HG03520 (cell line): ENCODE results near the gene CD209.
"Not testable (repeated sequence)": the region's sequence is repeated elsewhere in the genome, so short reads cannot be mapped to it uniquely, and the experiment has no call there.

ENCODE experiments used
- ATAC-seq: cut with Tn5 transposase; IDR thresholded peaks from one replicate; pipeline ENCODE4 v1.9.1; 2021; ENCODE audit warnings: mild to moderate bottlenecking, moderate library complexity; ENCODE audit not compliant: unreplicated experiment

The CD209 gene

DNA sequence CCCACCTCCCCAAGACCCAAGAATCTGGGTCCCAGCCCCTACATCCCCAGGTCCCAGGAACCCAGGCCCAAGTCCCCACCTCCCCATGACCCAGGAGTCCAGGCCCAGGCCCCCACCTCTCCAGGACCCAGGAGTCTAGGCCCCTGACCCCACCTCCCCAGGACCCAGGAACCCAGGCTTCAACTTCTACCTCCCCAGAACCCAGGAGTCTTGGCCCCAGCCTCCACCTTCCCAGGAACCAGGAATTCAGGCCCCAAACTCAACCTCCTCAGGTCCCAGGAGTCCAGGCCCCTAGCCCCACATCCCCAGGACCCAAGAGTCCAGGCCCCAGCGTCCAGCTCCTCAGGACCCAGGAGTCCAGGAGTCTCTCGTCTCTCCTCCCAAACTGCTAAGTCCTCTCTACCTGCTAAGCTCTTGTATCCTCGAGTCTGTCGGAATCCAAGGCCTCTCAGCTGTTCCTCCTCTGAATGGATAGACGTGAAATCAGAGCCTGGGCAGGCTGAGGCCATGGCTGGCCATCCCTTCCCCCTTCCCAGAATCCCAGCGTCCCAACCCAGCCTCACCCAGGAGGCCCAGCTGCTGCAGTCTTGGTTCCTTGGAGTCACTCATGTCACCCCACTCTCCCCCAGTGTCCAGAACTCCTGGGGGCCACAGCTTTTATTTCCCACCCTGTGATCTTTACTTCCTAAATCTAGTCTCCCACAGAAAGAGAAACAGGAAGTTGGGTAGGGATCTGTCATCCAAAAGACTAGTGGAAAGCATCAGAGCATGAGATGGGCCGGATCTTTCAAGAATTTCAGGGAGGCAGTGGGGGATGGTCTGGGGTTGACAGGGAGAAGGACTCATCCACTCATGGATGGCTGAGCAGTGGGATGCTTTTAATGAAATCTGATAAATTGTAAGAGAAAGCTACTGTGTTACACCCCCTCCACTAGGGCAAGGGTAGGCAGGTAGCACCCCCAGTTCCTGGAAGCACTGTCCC is at the start of gene CD209:
TSS of gene CD209 (minus strand) at position 632 of the 982 bp plus-strand sequence. CDS start at position 609, 23 bp downstream.
- no peak for ATAC-seq

GRCh38 chr19:7795555-7796161 is 48.3 kb upstream of the CD209 start:
- no peak for ATAC-seq

DNA sequence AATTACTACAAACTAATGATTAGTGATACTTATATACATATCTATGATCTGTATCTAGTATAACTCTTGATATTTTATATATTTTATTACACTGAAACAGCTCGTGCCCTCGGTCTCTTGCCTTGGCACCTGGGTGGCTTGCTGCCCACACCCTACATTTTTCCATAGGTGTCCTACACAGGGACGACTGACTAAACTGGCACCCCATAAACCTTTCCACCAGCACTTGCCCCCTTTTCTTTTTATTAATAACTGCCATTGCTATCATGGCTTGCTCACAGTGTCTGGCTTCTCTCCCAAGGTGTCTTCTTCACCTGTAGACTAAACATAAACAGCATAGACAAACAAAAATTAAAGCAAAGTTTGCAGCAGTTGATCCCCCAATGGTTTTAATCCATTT is 46.2 kb upstream of the CD209 start:
- no peak for ATAC-seq

GRCh38 chr19:7792701-7793100 is 45.4 kb upstream of the CD209 start:
- ATAC-seq, result not testable (repeated sequence)

- no peak for ATAC-seq
Observed at GRCh38 chr19:7792281-7792680, 44.9 kb upstream of the CD209 start.

GRCh38 chr19:7790416-7790815 is 43.1 kb upstream of the CD209 start:
- ATAC-seq, result no peak

DNA sequence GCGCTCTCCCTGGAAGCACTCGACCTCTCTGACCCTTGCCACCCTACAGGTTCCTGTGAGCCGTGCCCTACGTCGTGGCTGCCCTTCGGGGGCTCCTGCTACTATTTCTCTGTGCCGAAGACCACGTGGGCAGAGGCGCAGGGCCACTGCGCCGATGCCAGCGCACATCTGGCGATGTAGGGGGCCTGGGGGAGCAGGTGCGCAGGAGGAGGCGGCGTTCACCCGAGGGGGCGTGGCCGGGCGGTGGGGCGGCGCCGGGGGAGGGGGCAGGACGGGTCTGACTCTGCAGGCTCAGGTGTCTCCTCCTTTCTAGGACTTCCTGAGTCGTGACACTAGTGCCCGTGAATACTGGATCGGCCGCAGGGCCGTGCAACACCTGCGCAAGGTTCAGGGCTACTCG is 42.1 kb upstream of the CD209 start:
- no peak for ATAC-seq

- no peak for ATAC-seq
Observed at GRCh38 chr19:7788933-7789323, 41.6 kb upstream of the CD209 start.

GRCh38 chr19:7788178-7788932 is 41.0 kb upstream of the CD209 start:
- ATAC-seq, result no peak

DNA sequence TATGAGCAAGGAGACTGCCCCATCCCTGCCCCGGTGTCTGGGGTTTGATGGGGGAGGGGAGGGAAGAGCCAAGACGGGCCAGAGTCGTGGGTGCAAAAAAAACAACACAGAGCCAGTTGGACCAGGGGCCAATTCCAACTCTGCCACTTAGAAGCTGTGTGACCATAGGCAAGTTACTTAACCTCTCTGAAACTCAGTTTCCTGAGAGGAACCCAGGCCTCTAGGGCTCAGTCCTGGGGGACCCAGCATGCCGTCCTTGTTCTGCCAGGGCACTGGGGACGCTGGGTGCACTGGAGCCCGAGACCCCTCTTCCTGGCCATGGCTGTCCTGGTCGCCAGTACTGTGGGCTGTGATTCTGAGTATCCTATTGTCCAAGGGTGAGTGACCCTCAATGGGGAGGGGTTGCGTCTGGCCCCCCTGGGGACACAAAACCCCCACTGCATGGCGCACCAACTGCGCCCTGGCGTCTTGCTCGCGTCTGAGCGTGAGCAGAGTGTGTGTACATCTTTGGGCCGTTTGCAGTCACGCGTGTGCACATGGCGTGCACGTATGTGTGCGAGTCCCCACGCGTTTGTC is 40.4 kb upstream of the CD209 start:
- no peak for ATAC-seq

DNA sequence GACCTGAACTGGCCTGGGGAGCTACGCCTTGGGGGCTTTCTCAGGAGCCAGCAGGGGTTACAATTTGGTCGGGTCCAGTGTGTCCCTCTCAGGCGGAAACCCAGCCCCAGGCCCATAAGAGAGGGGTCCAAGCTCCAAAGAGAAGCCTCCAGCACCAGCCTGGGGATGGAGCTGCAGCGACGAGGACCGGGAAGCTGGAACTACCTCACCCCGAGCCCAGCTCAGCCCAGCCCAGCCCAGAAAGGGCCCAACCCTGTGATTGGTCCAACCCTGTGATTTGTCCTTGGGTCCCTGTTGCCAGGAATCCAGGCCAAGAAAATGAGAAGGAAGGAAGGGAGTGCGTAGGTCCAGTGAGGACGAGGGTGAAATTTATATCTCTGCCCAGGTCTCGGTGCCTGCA is 39.8 kb upstream of the CD209 start:
- no peak for ATAC-seq

- no peak for ATAC-seq
Observed at GRCh38 chr19:7784856-7785255, 37.5 kb upstream of the CD209 start.

- no peak for ATAC-seq
Observed at GRCh38 chr19:7783991-7784423, 36.7 kb upstream of the CD209 start.

- ATAC-seq, result no peak
Observed at GRCh38 chr19:7781157-7781556, 33.8 kb upstream of the CD209 start.

DNA sequence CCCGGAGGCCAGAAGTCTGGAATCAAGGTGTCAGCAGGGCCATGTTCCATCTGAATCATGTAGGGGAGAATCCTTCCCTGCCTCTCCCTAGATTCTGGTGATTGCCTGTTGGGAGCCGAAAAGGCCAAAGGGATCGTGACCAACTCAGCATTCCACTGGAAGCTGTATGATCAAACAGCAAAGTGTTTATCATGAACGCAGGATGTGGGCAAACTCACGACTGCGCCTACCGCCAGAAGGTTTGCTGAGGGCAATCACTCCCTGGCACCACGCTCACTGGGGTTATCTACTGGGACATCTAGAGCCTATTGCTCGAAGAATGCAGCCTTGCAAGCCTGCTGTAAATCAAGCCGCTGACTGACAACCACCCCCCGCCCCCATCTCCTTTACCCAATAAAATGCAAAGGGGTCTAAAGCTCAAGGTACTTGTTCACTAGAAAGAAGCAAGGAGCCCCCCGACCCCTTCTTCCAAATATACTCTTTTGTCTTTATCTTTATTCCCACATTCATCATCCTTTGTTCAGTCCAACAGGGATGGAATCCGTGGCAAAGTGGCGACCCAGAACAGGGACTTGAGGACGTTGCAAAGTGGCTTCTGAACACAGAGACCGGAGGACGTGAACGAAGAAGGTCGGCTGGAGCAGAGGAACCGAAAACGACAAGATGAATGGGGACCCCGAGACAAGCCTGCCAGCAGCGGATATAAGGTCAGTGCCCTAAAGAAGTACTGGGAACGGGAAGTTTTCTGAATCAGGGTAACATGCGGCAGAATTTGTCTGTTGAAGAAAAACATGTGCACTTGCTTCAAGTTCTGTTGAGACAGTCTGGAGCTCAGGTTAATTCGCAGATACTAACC is 32.5 kb upstream of the CD209 start:
- ATAC-seq, result no peak

DNA sequence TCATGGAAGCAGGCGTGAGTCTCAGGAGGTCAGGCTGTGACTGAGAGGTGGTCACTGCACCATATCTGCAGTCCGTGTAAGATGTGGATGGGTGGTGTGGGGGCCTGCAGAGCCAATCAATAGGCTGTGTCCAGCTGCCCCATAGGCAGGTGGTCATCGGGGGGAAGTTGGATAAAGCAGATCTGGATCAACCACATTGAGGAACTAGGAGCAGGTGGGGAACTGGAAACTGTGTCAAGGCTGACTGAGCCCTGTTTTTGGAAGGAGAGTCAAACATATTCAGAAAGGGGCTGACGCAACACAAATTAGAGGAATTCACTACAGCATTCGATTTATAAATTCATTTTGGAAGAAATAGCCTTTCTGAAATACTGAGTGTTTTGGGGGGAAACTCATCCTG is 30.7 kb upstream of the CD209 start:
- no peak for ATAC-seq

- ATAC-seq, result no peak
Observed at GRCh38 chr19:7775761-7776160, 28.4 kb upstream of the CD209 start.

- no peak for ATAC-seq
Observed at GRCh38 chr19:7773841-7774240, 26.5 kb upstream of the CD209 start.

GRCh38 chr19:7772752-7773291 is 25.5 kb upstream of the CD209 start:
- ATAC-seq, result no peak

GRCh38 chr19:7771072-7771471 is 23.7 kb upstream of the CD209 start:
- ATAC-seq, result no peak
